Putamen (tissue), 1 donor: ENCODE results near the gene ZNF618.
"Not testable (repeated sequence)": the region's sequence is repeated elsewhere in the genome, so short reads cannot be mapped to it uniquely, and the experiment has no call there.

Experiments
- DNase-seq: peaks from one replicate; pipeline ENCODE4 v3.0.0-alpha.2; 2016; ENCODE audit warnings: low spot score

ZNF618 gene

DNA sequence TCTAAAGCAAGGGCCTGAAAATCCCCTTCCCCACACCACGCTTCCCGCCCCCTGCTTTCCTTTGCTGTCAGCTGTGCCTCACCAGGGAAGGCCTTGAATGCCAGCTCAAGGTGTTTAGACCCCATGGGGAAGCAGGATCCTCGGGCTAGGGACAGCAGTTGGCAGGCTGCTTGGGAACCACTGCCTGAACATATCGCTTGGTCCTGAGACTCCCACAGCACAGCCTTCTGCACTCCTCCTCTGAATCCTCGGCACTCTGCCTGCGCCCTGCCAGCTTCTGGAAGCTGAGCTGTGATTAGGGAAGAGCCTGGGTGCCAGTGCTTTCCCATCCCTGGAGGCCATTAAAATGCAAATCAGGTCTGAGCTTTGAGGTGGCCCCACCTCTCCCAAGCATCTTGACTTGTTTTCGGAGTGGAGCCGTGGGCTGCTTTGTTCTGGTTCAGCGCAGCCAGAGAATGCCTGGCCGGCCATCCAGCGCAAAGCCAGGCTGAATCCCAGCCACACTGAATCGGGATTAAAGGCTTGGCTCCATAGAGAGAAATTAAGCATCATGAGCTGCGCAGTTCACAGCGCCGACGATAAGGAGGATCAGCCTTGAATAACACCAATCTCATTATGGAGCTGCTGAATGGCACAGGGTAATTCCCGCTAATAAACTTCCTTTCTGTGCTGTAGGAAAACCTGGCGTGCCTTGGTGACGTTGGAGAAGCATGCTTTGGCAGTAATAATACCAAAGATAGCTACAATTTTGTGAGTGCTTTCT, 162.0 kb downstream of the ZNF618 start:
- no peak for DNase-seq

DNA sequence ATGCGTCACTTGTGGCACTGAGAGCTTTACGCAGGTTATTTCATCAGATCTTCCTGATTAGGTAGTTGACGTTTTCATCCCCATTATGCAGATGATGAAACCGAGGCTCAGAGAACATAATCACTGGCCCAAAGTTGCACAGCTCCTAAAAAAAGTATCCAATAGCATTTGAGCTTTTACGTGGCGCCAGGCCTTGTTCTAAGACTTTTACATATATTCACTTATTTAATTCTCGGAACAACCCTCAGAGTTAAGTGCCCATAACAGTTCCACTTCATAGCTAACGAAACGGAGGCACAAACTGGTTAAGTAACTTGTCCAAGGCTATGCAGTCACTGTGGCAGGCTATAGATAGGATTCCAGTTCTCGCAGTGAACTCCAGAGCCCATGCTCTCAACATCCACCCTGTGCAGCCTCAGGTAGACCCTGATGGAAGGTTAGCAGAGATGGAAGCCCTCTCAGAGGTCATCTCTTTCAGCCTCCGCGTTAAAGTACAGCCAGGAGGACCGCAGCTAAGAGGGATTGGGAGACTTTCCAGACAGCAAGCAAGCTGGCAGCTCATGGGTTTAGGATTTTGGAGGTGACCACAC, 162.7 kb downstream of the ZNF618 start:
- DNase-seq: no peak

DNA sequence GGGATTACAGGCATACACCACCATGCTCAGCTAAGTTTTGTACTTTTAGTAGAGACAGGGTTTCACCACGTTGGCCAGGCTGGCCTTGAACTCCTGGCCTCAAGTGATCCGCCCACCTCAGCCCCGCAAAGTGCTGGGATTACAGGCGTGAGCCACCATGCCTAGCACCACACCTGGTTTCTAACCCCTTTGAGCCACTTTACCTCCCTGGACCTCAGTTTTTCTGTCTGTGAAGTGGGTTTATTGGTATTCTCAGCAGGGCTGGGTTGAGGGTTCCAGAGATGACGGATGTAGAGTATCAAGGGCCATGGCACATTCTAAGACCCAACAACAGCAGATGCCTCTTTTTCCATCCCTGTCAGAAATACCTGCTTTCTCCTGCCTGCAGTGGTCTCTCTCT, 163.4 kb downstream of the ZNF618 start:
- no peak for DNase-seq

DNA sequence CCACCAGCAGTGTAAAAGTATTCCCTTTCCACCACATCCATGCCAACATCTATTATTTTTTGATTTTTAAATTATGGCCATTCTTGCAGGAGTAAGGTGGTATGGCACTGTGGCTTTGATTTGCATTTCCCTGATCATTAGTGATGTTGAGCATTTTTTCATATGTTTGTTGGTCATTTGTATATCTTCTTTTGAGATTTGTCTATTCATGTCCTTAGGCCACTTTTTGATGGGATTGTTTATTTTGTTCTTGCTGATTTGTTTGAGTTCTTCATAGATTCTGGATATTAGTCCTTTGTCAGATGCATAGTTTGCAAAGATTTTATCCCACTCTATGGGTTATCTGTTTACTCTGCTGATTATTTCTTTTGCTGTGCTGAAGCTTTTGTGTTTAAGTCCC, 167.6 kb downstream of the ZNF618 start:
- not testable (repeated sequence) for DNase-seq

DNA sequence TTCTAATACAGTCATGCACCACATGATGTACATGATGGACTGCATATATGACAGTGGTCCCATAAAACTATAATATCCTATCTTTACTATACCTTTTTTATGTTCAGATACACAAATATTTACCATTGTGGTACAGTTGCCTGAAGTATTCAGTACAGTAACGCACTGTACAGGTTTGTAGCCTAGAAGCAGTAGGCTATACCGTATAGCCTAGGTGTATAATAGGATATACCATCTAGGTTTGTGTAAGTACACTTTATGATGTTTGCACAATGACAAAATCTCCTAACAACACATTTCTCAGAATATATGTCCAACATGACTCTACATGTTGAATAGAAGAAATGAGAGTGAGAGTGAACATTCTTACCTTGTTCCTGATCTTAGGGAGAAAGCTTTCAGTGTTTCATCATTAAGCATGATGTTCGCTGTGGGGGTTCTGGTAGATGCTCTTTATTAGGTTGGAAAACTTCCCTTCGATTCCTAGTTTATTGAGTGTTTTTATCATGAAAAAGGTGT, 170.2 kb downstream of the ZNF618 start:
- DNase-seq: no peak

DNA sequence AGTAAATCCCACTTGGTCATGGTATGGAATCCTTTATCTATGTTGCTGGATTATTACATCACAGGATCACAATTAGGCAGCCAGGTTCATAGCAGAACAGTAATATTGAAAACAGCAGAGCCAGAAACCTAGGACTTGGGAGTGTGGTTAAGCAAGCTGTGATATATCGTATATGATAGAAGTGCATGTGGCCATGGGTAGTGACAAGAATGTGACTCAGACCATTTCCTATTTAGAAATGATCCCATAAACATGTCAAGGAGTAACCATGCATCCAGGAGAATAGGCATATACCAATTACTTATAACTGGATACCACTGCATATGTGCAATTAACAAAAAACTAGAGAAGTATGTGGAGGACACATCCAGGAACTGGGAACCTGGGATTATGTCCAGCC, 170.8 kb downstream of the ZNF618 start:
- no peak for DNase-seq

DNA sequence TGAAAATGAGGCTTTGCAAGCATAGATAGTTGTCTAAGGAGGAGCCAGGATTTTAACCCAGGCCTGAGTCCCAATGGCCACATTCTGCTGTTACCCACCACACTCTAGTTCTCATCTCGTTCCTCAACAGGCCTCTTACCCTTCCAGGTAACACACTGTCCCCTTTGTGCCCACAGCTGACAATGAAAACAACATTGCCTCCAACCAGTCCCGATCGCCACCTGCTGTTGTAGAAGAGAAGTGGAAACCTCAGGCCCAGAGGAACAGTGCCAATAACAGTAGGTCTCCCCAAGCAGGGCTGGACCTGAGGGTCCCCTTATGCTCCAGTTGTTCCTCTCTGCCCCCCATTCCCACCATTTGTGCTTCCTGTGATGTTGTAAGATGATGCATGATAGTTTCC, 171.6 kb downstream of the ZNF618 start:
- no peak for DNase-seq

DNA sequence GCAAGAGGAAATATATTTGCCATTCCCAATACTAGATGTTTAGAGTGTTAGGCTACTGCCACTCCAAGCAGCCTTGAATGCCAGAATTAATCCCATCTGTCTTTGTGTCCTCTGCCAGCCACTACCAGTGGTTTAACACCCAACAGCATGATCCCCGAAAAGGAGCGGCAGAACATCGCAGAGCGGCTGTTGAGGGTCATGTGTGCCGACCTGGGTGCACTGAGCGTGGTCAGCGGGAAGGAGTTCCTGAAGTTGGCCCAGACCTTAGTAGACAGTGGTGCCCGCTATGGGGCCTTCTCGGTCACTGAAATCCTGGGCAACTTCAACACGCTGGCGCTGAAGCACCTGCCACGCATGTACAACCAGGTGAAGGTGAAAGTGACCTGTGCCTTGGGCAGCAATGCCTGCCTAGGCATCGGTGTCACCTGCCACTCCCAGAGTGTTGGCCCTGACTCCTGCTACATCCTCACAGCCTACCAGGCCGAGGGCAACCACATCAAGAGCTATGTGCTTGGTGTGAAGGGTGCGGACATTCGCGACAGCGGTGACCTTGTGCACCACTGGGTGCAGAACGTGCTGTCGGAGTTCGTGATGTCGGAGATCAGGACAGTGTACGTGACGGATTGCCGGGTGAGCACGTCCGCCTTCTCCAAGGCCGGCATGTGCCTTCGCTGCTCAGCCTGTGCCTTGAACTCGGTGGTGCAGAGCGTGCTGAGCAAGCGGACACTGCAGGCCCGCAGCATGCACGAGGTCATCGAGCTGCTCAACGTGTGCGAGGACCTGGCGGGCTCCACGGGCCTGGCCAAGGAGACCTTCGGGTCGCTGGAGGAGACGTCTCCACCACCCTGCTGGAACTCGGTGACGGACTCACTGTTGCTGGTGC, 172.7 kb downstream of the ZNF618 start:
- DNase-seq: no peak

DNA sequence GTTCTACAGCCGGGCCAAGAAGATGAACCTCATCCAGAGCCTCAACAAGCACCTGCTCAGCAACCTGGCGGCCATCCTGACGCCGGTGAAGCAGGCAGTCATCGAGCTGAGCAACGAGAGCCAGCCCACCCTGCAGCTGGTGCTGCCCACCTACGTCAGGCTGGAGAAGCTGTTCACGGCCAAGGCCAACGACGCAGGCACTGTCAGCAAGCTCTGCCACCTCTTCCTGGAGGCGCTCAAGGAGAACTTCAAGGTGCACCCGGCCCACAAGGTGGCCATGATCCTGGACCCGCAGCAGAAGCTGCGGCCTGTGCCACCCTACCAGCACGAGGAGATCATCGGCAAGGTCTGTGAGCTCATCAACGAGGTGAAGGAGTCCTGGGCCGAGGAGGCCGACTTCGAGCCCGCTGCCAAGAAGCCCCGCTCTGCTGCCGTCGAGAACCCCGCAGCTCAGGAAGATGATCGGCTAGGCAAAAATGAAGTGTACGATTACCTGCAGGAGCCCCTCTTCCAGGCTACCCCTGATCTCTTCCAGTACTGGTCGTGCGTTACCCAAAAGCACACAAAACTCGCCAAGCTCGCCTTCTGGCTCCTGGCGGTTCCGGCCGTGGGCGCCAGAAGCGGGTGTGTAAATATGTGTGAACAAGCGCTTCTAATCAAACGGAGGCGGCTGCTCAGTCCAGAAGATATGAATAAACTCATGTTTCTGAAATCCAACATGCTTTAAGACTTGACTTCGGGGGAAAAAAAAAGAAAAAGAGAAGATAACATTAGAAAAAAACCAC, 173.5 kb downstream of the ZNF618 start:
- no peak for DNase-seq

DNA sequence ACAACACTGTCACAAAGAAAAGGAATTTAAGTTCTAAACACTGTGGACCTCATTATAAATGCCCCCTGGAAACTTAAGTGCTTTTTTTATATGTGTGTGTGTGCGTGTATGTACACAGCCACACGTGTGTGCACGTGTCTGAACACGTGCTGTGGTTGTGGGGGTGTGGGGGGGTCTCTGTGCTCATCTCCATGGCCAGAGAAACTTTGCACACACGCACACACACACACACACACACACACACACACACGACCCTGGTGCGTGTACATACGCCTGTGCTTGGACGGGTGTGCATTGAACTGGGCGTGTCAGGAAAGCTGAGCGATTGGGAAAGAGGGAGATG, 174.1 kb downstream of the ZNF618 start:
- no peak for DNase-seq

DNA sequence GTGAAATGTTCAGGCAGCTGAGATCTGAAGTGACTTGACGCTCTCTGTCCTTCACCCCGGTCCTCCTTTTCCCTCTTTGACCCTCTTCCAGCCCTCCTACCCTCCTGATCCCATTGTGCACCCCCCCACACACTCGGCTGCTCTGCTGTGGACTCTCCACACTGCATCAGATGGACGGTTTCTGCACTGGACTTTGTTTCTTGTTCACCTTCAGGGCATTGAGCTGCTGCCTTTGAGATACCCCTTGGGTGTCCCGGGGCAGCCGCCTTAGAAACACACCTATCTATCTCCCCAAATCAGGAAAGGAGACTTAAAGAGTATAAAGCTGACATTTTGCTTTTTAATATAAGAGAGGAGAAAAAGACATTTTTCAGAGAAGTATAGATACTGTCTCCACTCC, 174.5 kb downstream of the ZNF618 start:
- DNase-seq: no peak

DNA sequence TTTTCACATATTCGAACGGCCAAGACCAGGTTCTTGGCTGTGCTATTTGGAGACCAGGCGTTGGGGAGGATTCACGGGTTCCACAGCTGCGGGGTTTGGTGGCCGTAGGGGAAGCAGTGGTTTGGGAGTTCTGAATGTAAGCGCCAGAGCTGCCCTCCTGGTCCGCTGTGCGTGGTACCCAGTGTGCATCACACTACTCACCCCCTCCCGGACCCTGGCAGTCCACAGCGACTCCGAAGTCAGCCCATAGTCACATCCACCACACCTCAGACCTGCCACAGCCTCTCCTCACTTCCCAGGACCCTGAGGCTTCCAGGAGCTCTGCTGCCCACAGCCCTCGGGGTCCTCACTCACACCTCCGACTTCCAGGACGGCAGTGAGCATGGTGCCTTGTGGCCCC, 175.2 kb downstream of the ZNF618 start:
- DNase-seq: no peak

DNA sequence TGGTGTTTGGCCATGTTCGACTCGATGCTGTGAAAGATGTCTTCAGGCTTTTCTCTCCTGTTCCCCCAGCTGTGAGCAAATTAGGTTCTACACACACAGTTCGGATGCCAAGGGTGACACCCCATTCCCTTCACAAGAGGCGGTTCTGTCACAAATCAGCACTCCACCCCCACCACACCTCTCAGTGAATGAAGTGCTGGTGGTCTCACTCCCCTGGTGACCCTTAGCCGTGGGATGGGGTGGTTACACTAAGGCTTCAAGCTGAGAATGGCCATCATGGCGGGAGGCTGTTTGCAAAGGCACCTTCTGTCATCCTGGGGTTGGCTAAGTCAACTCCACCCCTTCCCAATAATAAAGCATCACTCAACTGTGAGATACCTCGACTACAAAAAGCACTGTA, 175.6 kb downstream of the ZNF618 start:
- DNase-seq: no peak

DNA sequence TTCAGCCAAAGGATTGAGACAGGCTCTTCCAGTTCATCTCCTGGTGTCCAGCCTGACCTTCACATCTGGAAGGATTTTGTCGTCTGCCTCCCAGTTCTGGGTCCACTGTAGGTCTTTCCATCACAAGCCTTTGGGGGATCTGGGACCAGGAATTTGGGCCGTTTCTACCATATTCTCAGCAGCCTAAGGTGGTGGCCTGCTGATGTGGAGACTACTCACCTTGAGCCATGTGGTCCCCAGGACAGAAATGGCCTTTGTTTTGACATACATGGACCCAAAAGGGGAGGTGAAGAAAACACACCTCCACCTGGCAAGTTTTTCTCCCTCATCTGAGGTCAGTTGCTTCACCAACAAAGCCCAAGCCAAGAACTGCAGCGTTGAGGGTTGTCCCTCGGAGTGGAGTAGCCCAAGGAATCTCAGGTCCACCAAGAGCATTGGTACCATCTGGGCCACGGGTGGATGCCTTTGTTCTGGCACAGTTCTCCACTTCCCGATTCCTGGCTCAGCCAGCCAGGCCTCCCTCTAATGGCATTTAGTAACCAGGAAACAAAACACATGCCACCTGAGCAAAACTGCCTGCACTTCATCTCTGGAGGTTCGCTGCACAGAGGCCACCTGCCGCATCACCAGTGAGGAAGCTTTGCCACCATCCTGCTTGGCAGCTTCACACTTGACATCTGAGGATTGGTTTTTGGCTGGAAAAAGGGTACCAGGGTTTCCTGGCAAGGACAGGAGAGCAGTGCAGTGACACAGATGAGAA, 177.3 kb downstream of the ZNF618 start:
- no peak for DNase-seq

DNA sequence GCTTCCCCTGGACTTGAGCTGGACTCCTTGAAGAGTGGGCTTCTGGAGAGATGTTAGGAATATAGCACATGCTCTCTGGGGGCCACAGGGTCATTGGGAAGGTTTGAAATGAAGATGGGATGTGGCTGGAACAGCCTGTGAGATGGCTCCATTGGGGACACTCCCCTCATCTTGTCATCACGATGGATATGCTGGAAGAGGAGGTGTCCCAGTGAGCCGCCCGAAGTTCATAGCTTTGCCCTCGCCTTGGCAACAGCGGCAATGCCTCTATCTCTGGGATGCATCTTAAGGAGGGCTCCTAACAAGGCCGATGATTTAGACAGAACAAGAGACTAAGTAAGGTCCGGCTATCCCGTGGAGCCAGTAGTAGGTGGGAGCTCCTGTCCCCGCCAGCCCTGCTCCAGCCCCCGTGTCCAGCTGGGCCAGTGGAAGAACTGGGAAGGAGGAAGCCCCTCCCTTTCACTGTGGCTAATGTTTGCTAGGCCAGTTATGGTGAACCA, 178.1 kb downstream of the ZNF618 start:
- DNase-seq: no peak

DNA sequence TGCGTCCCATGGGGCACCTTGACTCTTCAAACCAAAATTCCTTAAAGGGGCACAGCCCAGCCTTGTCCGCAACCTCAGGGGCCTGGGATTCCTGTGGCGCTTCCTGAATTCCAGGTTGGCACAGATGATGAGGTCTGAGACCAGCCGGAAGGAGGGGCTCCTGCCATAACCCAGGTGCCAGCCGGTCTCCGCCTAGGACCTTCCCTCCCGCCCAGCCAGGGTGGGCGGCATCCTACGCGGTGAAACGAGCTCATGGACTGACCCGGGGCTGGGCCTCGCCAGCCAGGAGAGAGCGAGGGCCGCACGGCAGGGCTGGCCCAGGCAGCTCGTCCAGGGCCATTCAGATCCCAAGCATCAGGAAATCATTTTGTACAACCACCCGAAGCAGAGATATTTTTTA, 179.0 kb downstream of the ZNF618 start:
- no peak for DNase-seq

DNA sequence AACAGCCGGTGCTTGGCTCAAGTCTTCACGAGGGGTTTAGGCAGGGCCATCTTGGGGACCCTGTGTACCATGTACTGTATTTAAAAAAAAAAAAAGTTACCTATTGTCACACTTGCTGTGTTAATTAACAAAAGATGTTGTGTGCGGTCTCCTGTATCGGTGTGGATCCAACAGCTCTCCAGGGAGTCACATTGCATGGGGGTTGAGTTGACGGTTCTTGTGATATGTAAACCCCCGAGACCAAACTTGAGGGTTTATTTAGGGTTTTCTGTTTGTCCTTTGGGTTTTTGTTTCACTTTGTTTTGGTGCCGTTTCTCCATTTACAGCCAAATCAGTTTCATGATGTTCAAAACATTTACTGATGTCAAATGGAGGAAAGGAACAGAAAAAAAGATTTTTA, 179.8 kb downstream of the ZNF618 start:
- no peak for DNase-seq

DNA sequence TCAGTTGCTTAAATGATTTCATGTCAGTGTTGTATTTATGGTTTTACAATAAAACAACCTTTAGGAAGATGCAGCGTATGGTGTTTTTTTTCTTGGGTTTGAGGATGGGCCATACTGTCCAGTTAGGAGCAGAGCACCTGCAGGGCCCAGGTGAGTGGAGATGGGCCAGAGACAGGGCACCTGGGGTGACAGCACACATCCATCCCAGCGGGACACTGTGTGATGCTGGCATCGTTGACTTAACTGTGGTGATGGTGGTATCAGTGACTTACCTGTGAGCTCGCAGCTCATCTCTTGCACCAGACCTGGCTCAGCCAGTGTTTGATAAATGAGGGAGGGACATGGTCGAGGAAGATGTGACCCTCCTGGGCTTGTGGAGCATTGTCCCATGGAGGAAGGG, 180.4 kb downstream of the ZNF618 start:
- no peak for DNase-seq

DNA sequence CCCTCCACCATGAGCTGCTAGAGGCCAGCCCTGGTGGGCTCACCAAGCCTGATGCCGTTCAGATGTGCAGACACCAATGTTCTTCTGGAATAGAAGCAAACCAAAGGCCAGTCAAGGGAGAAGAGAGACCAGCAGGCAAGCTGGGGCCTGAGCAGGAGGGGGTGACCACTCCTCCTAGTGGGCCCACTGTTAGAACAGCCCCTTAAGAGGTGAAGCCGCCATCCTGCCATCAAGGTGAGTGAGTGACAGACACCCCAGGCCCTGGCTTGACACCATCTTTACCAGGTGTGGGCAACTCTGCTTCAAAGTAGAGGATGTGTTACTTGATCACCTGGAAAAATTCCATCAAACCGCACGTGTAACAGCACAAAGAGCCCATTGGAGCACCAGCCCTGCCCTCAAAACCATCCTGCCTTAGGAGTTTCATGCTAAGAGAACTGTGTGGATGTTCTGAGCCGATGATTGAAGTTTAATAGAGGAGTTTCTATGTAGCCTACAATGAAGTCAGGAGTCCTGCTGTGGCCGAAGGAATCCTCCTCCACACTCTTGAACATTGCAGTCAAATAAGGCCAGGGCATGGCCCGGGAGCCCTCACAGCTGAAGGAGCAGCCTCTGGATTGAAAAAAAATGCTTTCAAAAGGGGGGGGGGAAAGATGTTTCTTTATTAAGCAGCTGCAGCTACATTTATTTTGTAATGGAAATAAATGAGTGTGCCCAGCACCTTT, 181.2 kb downstream of the ZNF618 start:
- DNase-seq: no peak

DNA sequence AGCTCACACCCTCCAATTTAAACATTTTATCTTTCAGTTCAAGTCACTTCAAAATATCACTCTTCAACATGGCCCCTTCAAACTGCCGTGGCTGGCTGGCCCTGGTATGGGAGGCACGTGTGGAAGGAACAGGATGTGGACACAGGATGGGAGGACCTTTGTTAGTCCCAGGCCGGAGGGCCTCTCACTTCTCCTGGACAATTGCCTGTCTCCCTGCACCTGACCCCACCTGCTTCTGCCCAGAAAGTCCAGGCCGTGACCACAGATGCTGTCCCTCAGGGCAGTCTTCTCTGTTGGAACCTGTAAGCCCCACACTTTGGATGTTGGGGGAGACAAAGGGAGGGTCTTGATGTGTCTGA, 182.6 kb downstream of the ZNF618 start:
- DNase-seq: no peak
